ENCODE data around the gene C17orf58. TPM values are rescaled to one million over a fixed set of nuclear protein-coding genes. Genes with fewer than 3 reads are reported as not detected.
A peak's percentile ranks its signal among the peaks of the same experiment; 100 is the strongest.
"Not testable (repeated sequence)": the region's sequence is repeated elsewhere in the genome, so short reads cannot be mapped to it uniquely, and the experiment has no call there.

The C17orf58 gene
- total RNA-seq, 1 donor from 2014 or later, result 9.8 TPM

- peaks cover 0 to 21% of the 10 kb centered on the region in 2 donors for H3K36me3 ChIP-seq
- intact Hi-C loops (cut with DNase I), result no loop called here
- peaks cover 4% of the 10 kb centered on the region for H3K4me1 ChIP-seq
- no peaks in the 10 kb centered on the region for H3K27me3 ChIP-seq
- H3K4me3 ChIP-seq, result no peak overlapping the region
- H3K9me3 ChIP-seq, result no peaks in the 10 kb centered on the region
- no peak for DNase-seq (ENCODE audit: extremely low spot score in 2 of 2)
- H3K27ac ChIP-seq, result no peak overlapping the region
- TF ChIP-seq POLR2AphosphoS5 (IDR thresholded peaks at IDR 0.05; ENCODE audit: insufficient read depth in 1 of 2, low read depth in 1 of 2) (no peak), CTCF (IDR thresholded peaks at IDR 0.05) (no peak), POLR2A (IDR thresholded peaks at IDR 0.05) (no peak)
These were observed 22.1 kb downstream of the C17orf58 start for GRCh38 chr17:67974185-67974584.

- TF ChIP-seq CTCF (IDR thresholded peaks at IDR 0.05), result no peak
- no peak for TF ChIP-seq POLR2AphosphoS5 (IDR thresholded peaks at IDR 0.05; ENCODE audit: insufficient read depth in 1 of 2, low read depth in 1 of 2)
- TF ChIP-seq POLR2A (IDR thresholded peaks at IDR 0.05), result no peak
- no peak overlapping the region for H3K4me3 ChIP-seq
- peaks cover 0 to 42% of the 10 kb centered on the region in 2 donors for H3K36me3 ChIP-seq
- H3K9me3 ChIP-seq, result no peaks in the 10 kb centered on the region
- intact Hi-C loops (cut with DNase I), result no loop called here
- no peak overlapping the region for H3K27ac ChIP-seq
- no peaks in the 10 kb centered on the region for H3K27me3 ChIP-seq
- H3K4me1 ChIP-seq, result no peaks in the 10 kb centered on the region
- no peak for DNase-seq (ENCODE audit: extremely low spot score in 2 of 2)
These were observed 25.5 kb downstream of the C17orf58 start for GRCh38 chr17:67970783-67971182.

GRCh38 chr17:67963145-67963572, 33.1 kb downstream of the C17orf58 start:
- intact Hi-C loops (cut with DNase I), result loop anchor here (10.0 kb wide), 1 partner anchor 242 kb away; no protein-coding TSS in a partner anchor
- DNase-seq (ENCODE audit: extremely low spot score in 2 of 2); H3K4me1 ChIP-seq; H3K9me3 ChIP-seq; H3K4me3 ChIP-seq; H3K27me3 ChIP-seq; H3K27ac ChIP-seq: not testable (repeated sequence)
- peaks cover 0 to 34% of the 10 kb centered on the region in 2 donors for H3K36me3 ChIP-seq
- TF ChIP-seq CTCF (IDR thresholded peaks at IDR 0.05), result peak; percentile 42 to 75 (median 70)
- peak in 1 of 2 donors; percentile 44 for TF ChIP-seq POLR2AphosphoS5 (IDR thresholded peaks at IDR 0.05; ENCODE audit: insufficient read depth in 1 of 2, low read depth in 1 of 2)

- not testable (repeated sequence) for H3K9me3 ChIP-seq; H3K27ac ChIP-seq; H3K4me1 ChIP-seq; DNase-seq (ENCODE audit: extremely low spot score in 2 of 2); H3K4me3 ChIP-seq; H3K27me3 ChIP-seq
- intact Hi-C loops (cut with DNase I), result loop anchor here (10.0 kb wide), 1 partner anchor 243 kb away; no protein-coding TSS in a partner anchor
- H3K36me3 ChIP-seq, result peaks cover 0 to 31% of the 10 kb centered on the region in 2 donors
These were observed 34.1 kb downstream of the C17orf58 start for GRCh38 chr17:67962156-67962555.

GRCh38 chr17:67960276-67960675, 36.0 kb downstream of the C17orf58 start:
- H3K4me1 ChIP-seq; DNase-seq (ENCODE audit: extremely low spot score in 2 of 2); H3K27ac ChIP-seq; H3K27me3 ChIP-seq; H3K4me3 ChIP-seq; H3K9me3 ChIP-seq: not testable (repeated sequence)
- intact Hi-C loops (cut with DNase I), result loop anchor here (10.0 kb wide), 1 partner anchor 245 kb away; no protein-coding TSS in a partner anchor
- H3K36me3 ChIP-seq, result peaks cover 0 to 17% of the 10 kb centered on the region in 2 donors

- intact Hi-C loops (cut with DNase I), result no loop called here
- no peak overlapping the region for H3K27ac ChIP-seq
- no peak overlapping the region for H3K4me3 ChIP-seq
- H3K27me3 ChIP-seq, result no peaks in the 10 kb centered on the region
- TF ChIP-seq POLR2AphosphoS5 (IDR thresholded peaks at IDR 0.05; ENCODE audit: insufficient read depth in 1 of 2, low read depth in 1 of 2), result no peak
- TF ChIP-seq CTCF (IDR thresholded peaks at IDR 0.05), result no peak
- TF ChIP-seq POLR2A (IDR thresholded peaks at IDR 0.05), result no peak
- peaks cover 0 to 14% of the 10 kb centered on the region in 2 donors for H3K36me3 ChIP-seq
- no peaks in the 10 kb centered on the region for H3K9me3 ChIP-seq
- H3K4me1 ChIP-seq, result no peaks in the 10 kb centered on the region
- DNase-seq (ENCODE audit: extremely low spot score in 2 of 2), result no peak
These were observed 36.8 kb downstream of the C17orf58 start for GRCh38 chr17:67959510-67959909.

Measured in vagina (tissue), 2 donors.